H9 (cell line): ENCODE results near the gene MEMO1. TPM values are rescaled to one million over a fixed set of nuclear protein-coding genes. Genes with fewer than 3 reads are reported as not detected.

Experiments
- DNase-seq: peaks from one replicate; pipeline ENCODE4 v3.0.0-alpha.2; 2017
- H2AFZ ChIP-seq: one replicate; pipeline ENCODE4 v1.6.1; 2013; ENCODE audit warnings: mild to moderate bottlenecking, low read length, control low read depth, moderate library complexity
- H2AK5ac ChIP-seq: 2 replicates; pipeline ENCODE4 v1.6.1; 2013; ENCODE audit warnings: low read length, control low read depth, mixed read lengths; ENCODE audit not compliant: insufficient read length
- H2BK120ac ChIP-seq: one replicate; pipeline ENCODE4 v1.6.1; 2013; ENCODE audit warnings: low read depth, mild to moderate bottlenecking, low read length, control low read depth, inconsistent platforms; ENCODE audit not compliant: poor library complexity, severe bottlenecking
- H2BK12ac ChIP-seq: 2 replicates; pipeline ENCODE4 v1.6.1; 2013; ENCODE audit warnings: low read length, control low read depth, mixed read lengths, low read depth; ENCODE audit not compliant: insufficient read length
- H2BK15ac ChIP-seq: 2 replicates; pipeline ENCODE4 v1.6.1; 2013; ENCODE audit warnings: low read depth, low read length, control low read depth
- H2BK20ac ChIP-seq: one replicate; pipeline ENCODE4 v1.6.1; 2013; ENCODE audit warnings: low read depth, mild to moderate bottlenecking, low read length, control low read depth, inconsistent platforms; ENCODE audit not compliant: poor library complexity, severe bottlenecking
- H2BK5ac ChIP-seq: 2 replicates; pipeline ENCODE4 v1.6.1; 2013; ENCODE audit warnings: low read length, control low read depth, mixed read lengths; ENCODE audit not compliant: insufficient read length
- H3K14ac ChIP-seq: 2 replicates; pipeline ENCODE4 v1.6.1; 2013; ENCODE audit warnings: low read length, control low read depth; ENCODE audit not compliant: insufficient read depth
- H3K18ac ChIP-seq: 2 replicates; pipeline ENCODE4 v1.6.1; 2013; ENCODE audit warnings: low read depth, mild to moderate bottlenecking, mixed read lengths, low read length, control low read depth; ENCODE audit not compliant: insufficient read length
- H3K23ac ChIP-seq: 2 replicates; pipeline ENCODE4 v1.6.1; 2013; ENCODE audit warnings: low read length, control low read depth, mixed read lengths, low read depth; ENCODE audit not compliant: insufficient read length
- H3K23me2 ChIP-seq: 2 replicates; pipeline ENCODE4 v1.6.1; 2013; ENCODE audit warnings: low read depth, mild to moderate bottlenecking, mixed read lengths, low read length, control low read depth; ENCODE audit not compliant: insufficient read length, poor library complexity, severe bottlenecking
- H3K27ac ChIP-seq: 2 replicates; pipeline ENCODE4 v1.5.1; 2013; ENCODE audit warnings: low read length, control low read depth, mixed read lengths, low read depth; ENCODE audit not compliant: insufficient read length
- H3K27me3 ChIP-seq: 2 replicates; pipeline ENCODE4 v1.6.1; 2013; ENCODE audit warnings: low read length, control low read depth, inconsistent platforms; ENCODE audit not compliant: insufficient read depth
- H3K4ac ChIP-seq: 2 replicates; pipeline ENCODE4 v1.6.1; 2013; ENCODE audit warnings: low read depth, mild to moderate bottlenecking, control low read depth, inconsistent platforms, low read length, moderate library complexity
- H3K4me1 ChIP-seq: 2 replicates; pipeline ENCODE4 v1.6.1; 2013; ENCODE audit warnings: low read length, control low read depth, inconsistent platforms; ENCODE audit not compliant: insufficient read depth
- H3K4me2 ChIP-seq: 2 replicates; pipeline ENCODE4 v1.6.1; 2013; ENCODE audit warnings: low read length, control low read depth, mixed read lengths; ENCODE audit not compliant: insufficient read length, insufficient read depth
- H3K56ac ChIP-seq: 2 replicates; pipeline ENCODE4 v1.6.1; 2013; ENCODE audit warnings: low read depth, mild to moderate bottlenecking, mixed read lengths, low read length, control low read depth; ENCODE audit not compliant: insufficient read length
- H3K79me1 ChIP-seq: 2 replicates; pipeline ENCODE4 v1.6.1; 2013; ENCODE audit warnings: low read depth, mild to moderate bottlenecking, moderate library complexity, low read length, control low read depth, inconsistent platforms; ENCODE audit not compliant: insufficient read depth, poor library complexity, severe bottlenecking
- H3K79me2 ChIP-seq: 2 replicates; pipeline ENCODE4 v1.6.1; 2013; ENCODE audit warnings: low read length, control low read depth, inconsistent platforms; ENCODE audit not compliant: insufficient read depth
- H3K9ac ChIP-seq: 2 replicates; pipeline ENCODE4 v1.6.1; 2013; ENCODE audit warnings: low read length, control low read depth, mixed read lengths; ENCODE audit not compliant: insufficient read length; ENCODE audit errors: extremely low read depth
- H3K9me3 ChIP-seq: one replicate; pipeline ENCODE4 v1.6.1; 2013; ENCODE audit warnings: low read depth, low read length, inconsistent platforms; ENCODE audit not compliant: control insufficient read depth
- H3T11ph ChIP-seq: one replicate; pipeline ENCODE4 v1.6.1; 2013; ENCODE audit warnings: mild to moderate bottlenecking, low read length, control low read depth, inconsistent platforms
- H4K20me1 ChIP-seq: one replicate; pipeline ENCODE4 v1.6.1; 2013; ENCODE audit not compliant: control insufficient read depth, insufficient read length, insufficient read depth
- H4K5ac ChIP-seq: 2 replicates; pipeline ENCODE4 v1.6.1; 2013; ENCODE audit warnings: low read depth, mild to moderate bottlenecking, mixed read lengths, low read length, control low read depth; ENCODE audit not compliant: insufficient read length
- H4K8ac ChIP-seq: replicated peaks from 2 replicates; pipeline ENCODE4 v1.6.1; 2013; ENCODE audit warnings: low read length, control low read depth, mixed read lengths, low read depth; ENCODE audit not compliant: insufficient read length
- H4K91ac ChIP-seq: 2 replicates; pipeline ENCODE4 v1.6.1; 2013; ENCODE audit warnings: low read depth, mild to moderate bottlenecking, moderate library complexity, mixed read lengths, low read length, control low read depth; ENCODE audit not compliant: insufficient read length
- H3K27ac Mint-ChIP-seq, 3 experiments: 2 replicates in 2 of 3; 3 replicates in 1 of 3; pipeline ENCODE4 v1.8.0; 2020 to 2021; ENCODE audit warnings: mixed read lengths in 3 of 3, mild to moderate bottlenecking in 1 of 3, moderate library complexity in 1 of 3
- H3K27me3 Mint-ChIP-seq: 2 replicates; pipeline ENCODE4 v1.8.0; 2021; ENCODE audit warnings: low read depth, mild to moderate bottlenecking, moderate library complexity, mixed read lengths
- H3K36me3 Mint-ChIP-seq, 3 experiments: 2 replicates in 2 of 3; 3 replicates in 1 of 3; pipeline ENCODE4 v1.8.0; 2020 to 2021; ENCODE audit warnings: low read depth in 3 of 3, mixed read lengths in 3 of 3; ENCODE audit not compliant: insufficient read depth in 1 of 3
- H3K4me1 Mint-ChIP-seq, 2 experiments: 2 replicates each; pipeline ENCODE4 v1.8.0; 2020; ENCODE audit warnings: mixed read lengths in 2 of 2
- H3K4me3 Mint-ChIP-seq, 2 experiments: 2 replicates in 1 of 2; 3 replicates in 1 of 2; pipeline ENCODE4 v1.8.0; 2020 to 2021; ENCODE audit warnings: mild to moderate bottlenecking in 2 of 2, mixed read lengths in 2 of 2, moderate library complexity in 1 of 2
- H3K9me3 Mint-ChIP-seq, 2 experiments: 2 replicates in 1 of 2; 3 replicates in 1 of 2; pipeline ENCODE4 v1.8.0; 2020; ENCODE audit warnings: mild to moderate bottlenecking in 2 of 2, mixed read lengths in 2 of 2, moderate library complexity in 1 of 2
- WGBS: extraction: QIAGEN DNeasy Blood & Tissue Kit; methylation state at CpG from one replicate; pipeline ENCODE4 v1.1.7; 2013; ENCODE audit warnings: missing lambda C conversion rate, low lambda C conversion rate, mixed read lengths; ENCODE audit not compliant: insufficient read length; ENCODE audit errors: extremely low coverage; 5-methylcytosine and 5-hydroxymethylcytosine counted together
- total RNA-seq: library from RNA; stranded (reverse); gene quantifications from 2 replicates; pipeline ENCODE4 v1.2.1, GENCODE V29; 2021
- TF ChIP-seq, protein P1 (sequence below): fragments of 200-600 bp; sonication (generic); conservative IDR thresholded peaks from 3 replicates; pipeline ENCODE4 v1.8.0; 2021; ENCODE audit warnings: antibody characterized with exemption, mild to moderate bottlenecking

MEMO1 gene
- total RNA-seq, 1 experiment from 2014 or later: 49.4 TPM

GRCh38 chr2:31823558-31823957, 187.2 kb downstream of the MEMO1 start:
- TF ChIP-seq, protein P1, sequence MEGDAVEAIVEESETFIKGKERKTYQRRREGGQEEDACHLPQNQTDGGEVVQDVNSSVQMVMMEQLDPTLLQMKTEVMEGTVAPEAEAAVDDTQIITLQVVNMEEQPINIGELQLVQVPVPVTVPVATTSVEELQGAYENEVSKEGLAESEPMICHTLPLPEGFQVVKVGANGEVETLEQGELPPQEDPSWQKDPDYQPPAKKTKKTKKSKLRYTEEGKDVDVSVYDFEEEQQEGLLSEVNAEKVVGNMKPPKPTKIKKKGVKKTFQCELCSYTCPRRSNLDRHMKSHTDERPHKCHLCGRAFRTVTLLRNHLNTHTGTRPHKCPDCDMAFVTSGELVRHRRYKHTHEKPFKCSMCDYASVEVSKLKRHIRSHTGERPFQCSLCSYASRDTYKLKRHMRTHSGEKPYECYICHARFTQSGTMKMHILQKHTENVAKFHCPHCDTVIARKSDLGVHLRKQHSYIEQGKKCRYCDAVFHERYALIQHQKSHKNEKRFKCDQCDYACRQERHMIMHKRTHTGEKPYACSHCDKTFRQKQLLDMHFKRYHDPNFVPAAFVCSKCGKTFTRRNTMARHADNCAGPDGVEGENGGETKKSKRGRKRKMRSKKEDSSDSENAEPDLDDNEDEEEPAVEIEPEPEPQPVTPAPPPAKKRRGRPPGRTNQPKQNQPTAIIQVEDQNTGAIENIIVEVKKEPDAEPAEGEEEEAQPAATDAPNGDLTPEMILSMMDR: no peak
- H3K23me2 ChIP-seq: no peaks in the 10 kb centered on the region

More at GRCh38 chr2:31823558-31823957, 187.2 kb downstream of the MEMO1 start:
- Histone ChIP-seq H3K14ac (no peak overlapping the region), H3K18ac (no peak overlapping the region), H3K4ac (no peak overlapping the region), H3K27ac (no peak overlapping the region), H2BK12ac (no peak overlapping the region), H2BK20ac (no peak overlapping the region), H3K9me3 (peaks cover 15% of the 10 kb centered on the region), H3K9ac (no peak overlapping the region), H3T11ph (no peak overlapping the region), H4K8ac (no peak overlapping the region), H3K27me3 (no peaks in the 10 kb centered on the region), H2BK5ac (no peak overlapping the region), H3K79me2 (no peaks in the 10 kb centered on the region), H4K91ac (no peak overlapping the region), H3K79me1 (no peaks in the 10 kb centered on the region), H3K56ac (no peak overlapping the region), H3K23ac (no peak overlapping the region), H3K4me2 (no peak overlapping the region), H2AK5ac (no peak overlapping the region), H2AFZ (no peak overlapping the region), H4K5ac (no peak overlapping the region), H4K20me1 (no peaks in the 10 kb centered on the region), H2BK15ac (no peak overlapping the region), H2BK120ac (no peak overlapping the region), H3K4me1 (no peaks in the 10 kb centered on the region)
- H3K4me1 Mint-ChIP-seq: no peaks in the 10 kb centered on the region
- no CpG with 5 or more reads among the region's 11 CpGs for WGBS
- H3K36me3 Mint-ChIP-seq: peaks cover 0 to 8% (median 4%) of the 10 kb centered on the region in 3 experiments; a peak in 4 of 7 replicates
- H3K27ac Mint-ChIP-seq: no peak overlapping the region
- no peak overlapping the region for H3K4me3 Mint-ChIP-seq
- no peaks in the 10 kb centered on the region for H3K27me3 Mint-ChIP-seq
- no peak for DNase-seq
- H3K9me3 Mint-ChIP-seq: peaks cover 57 to 63% of the 10 kb centered on the region in 2 experiments
